GM21447 (cell line): ENCODE measurements around the gene CYSRT1.

ENCODE experiments used
- ATAC-seq: cut with Tn5 transposase; IDR thresholded peaks from one replicate; pipeline ENCODE4 v1.9.1; 2021; ENCODE audit not compliant: unreplicated experiment

CYSRT1 gene

GRCh38 chr9:137224830-137225694, at the start of gene CYSRT1:
Gene CYSRT1, plus strand, starts transcription at chr9:137225174. Its CDS starts 448 bp downstream, at chr9:137225622.
- ATAC-seq, result no peak

GRCh38 chr9:137175345-137175961, 49.5 kb upstream of the CYSRT1 start:
- no peak for ATAC-seq

GRCh38 chr9:137176302-137177182, 48.4 kb upstream of the CYSRT1 start:
- ATAC-seq, result no peak

GRCh38 chr9:137178201-137178938, 46.6 kb upstream of the CYSRT1 start:
- ATAC-seq, result no peak

GRCh38 chr9:137178939-137179630, 45.9 kb upstream of the CYSRT1 start:
- no peak for ATAC-seq

GRCh38 chr9:137179761-137180160, 45.2 kb upstream of the CYSRT1 start:
- no peak for ATAC-seq

GRCh38 chr9:137180491-137180890, 44.5 kb upstream of the CYSRT1 start:
- ATAC-seq, result no peak

GRCh38 chr9:137181680-137182079, 43.3 kb upstream of the CYSRT1 start:
- no peak for ATAC-seq

GRCh38 chr9:137182836-137183235, 42.1 kb upstream of the CYSRT1 start:
- no peak for ATAC-seq

GRCh38 chr9:137183980-137184595, 40.9 kb upstream of the CYSRT1 start:
- no peak for ATAC-seq

- ATAC-seq, result no peak
Observed at GRCh38 chr9:137184881-137185660, 39.9 kb upstream of the CYSRT1 start.

- ATAC-seq, result no peak
Observed at GRCh38 chr9:137185921-137186320, 39.1 kb upstream of the CYSRT1 start.

- no peak for ATAC-seq
Observed at GRCh38 chr9:137186385-137186784, 38.6 kb upstream of the CYSRT1 start.

GRCh38 chr9:137187386-137187785, 37.6 kb upstream of the CYSRT1 start:
- ATAC-seq, result no peak

- ATAC-seq, result peak; percentile 27
Observed at GRCh38 chr9:137188086-137188489, 36.9 kb upstream of the CYSRT1 start.

- peak; percentile 73 for ATAC-seq
Observed at GRCh38 chr9:137188490-137189296, 36.3 kb upstream of the CYSRT1 start, which contains the start of the genes ANAPC2 and SSNA1. Gene ANAPC2, minus strand, starts transcription at chr9:137188560. Its CDS starts 28 bp downstream, at chr9:137188532. Gene SSNA1, plus strand, starts transcription at chr9:137188676. Its CDS starts 51 bp downstream, at chr9:137188727.
